Epithelial cell of proximal tubule (primary cell): ENCODE data around the gene OR1D5. TPM values are rescaled to one million over a fixed set of nuclear protein-coding genes. Genes with fewer than 3 reads are reported as not detected.
A peak's percentile ranks its signal among the peaks of the same experiment; 100 is the strongest.

ENCODE experiments used
- DNase-seq: peaks from one replicate; pipeline ENCODE4 v3.0.0-alpha.2; 2011; ENCODE audit warnings: low read depth
- H3K4me3 ChIP-seq: 2 replicates; pipeline ENCODE4 v1.5.1; 2011; ENCODE audit warnings: low read depth, mild to moderate bottlenecking, low read length
- CTCF ChIP-seq: conservative IDR thresholded peaks from 2 replicates; pipeline ENCODE4 v1.5.1; 2012; ENCODE audit warnings: low read depth, mild to moderate bottlenecking, low read length
- total RNA-seq: library from RNA; depleted of rRNA; stranded (reverse); fragments of >200 nt; gene quantifications from 2 replicates; pipeline ENCODE4 v1.2.3, GENCODE V29; 2015

Gene OR1D5
- total RNA-seq, 1 donor from 2014 or later: not detected

DNA sequence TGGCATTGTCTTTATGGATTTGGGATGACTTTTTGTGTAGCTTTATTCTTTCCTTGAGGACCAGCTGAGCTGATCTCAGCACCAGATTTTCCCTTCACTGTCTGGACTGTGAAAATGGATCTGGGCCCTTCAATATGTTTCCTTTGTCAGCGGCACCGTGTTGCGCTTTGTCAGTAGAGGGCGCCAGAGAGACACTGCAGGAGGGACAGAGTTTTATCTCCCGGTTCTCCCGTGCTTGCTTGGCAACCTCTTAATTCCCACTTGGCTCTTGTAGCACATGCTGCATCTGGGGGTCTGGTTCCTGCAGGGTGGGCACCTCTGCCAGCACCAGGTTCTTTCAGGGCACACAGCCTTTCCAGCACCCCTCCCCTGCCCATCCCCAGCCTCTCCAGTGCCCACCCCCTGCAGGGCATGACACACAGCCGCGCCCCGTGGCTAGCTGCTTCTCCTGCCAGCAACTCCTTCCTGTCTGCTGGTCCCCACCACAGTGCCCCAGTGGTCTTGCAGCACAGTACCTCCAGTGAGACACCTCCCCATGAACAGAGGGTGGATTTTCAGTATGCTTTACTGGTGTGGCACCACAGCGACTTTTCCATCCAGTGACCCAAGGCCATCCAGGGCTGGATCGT lies 19.6 kb downstream of the OR1D5 start:
- no peak for DNase-seq
- H3K4me3 ChIP-seq: no peak overlapping the region
- peak; percentile 49 for TF ChIP-seq CTCF

DNA sequence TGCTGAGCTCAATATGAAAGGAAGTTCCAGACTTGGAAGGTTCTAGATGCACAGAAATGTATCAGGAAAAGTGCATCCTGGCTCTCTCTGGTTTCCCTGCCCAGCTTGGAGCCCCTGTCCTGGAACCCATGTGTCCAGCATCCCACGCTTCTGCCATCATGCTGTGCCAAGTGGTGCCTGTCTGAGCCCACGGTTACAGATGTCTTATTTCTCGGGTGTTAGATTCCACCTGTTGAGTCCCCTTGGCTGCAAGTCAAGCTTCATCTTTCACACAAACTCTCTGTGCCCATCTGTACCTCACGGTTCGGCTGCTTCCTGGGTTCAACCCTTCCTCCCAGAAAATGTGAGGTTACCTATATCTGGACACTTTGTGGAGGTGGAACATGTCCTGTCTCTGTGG lies 22.5 kb downstream of the OR1D5 start:
- no peak for DNase-seq
- TF ChIP-seq CTCF: no peak
- H3K4me3 ChIP-seq: no peak overlapping the region

DNA sequence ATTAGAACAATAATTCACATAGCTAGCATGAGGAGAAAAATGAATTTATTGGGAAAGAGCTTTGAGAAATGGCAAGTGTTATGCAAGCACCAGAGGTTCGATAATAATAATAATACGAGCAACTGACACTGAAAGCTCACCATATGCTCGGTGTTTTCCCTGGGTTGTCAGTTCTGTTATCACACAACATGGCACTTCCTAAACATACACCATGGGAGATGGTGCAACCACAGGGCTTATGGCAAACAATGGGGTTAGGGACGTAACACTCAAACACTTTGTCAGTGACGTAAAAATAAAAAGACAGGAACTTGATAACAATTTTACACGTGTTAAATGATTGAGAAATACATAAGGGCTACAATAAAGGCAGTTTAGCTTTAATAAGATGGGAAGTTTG lies 23.7 kb downstream of the OR1D5 start:
- no peak for TF ChIP-seq CTCF
- no peak overlapping the region for H3K4me3 ChIP-seq
- DNase-seq: no peak

DNA sequence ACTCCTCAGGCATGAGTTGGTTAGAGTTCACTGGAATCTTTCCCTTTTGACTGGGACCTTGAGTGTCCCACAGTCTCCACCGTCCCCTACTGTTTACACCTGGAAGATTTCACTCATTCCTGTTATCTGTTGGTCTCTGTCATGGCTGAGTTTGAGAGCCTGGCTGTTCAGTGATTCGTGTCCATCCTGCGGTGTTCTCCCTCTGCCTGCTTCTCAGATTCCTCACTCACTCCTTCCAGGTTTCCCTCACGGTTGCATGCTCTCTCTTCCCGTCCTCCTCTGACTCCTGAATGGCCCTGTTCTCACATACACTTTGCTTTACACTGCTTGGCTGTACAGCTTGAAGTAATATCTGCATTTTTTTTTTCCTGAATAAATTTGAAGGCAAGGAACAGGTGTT lies 24.5 kb downstream of the OR1D5 start:
- TF ChIP-seq CTCF: no peak
- no peak for DNase-seq
- no peak overlapping the region for H3K4me3 ChIP-seq

GRCh38 chr17:3037259-3037658 lies 26.1 kb downstream of the OR1D5 start:
- DNase-seq: no peak
- no peak for TF ChIP-seq CTCF

GRCh38 chr17:3036800-3037199 lies 26.6 kb downstream of the OR1D5 start:
- TF ChIP-seq CTCF: no peak
- DNase-seq: no peak
- H3K4me3 ChIP-seq: no peak overlapping the region

More at GRCh38 chr17:3037259-3037658, 26.1 kb downstream of the OR1D5 start:
- no peak overlapping the region for H3K4me3 ChIP-seq

- no peak for TF ChIP-seq CTCF
- no peak overlapping the region for H3K4me3 ChIP-seq
- DNase-seq: no peak
These were observed 27.5 kb downstream of the OR1D5 start for GRCh38 chr17:3035968-3036280.
